Measurements from ENCODE around the gene DUOXA2.
"Not testable (repeated sequence)": the region's sequence is repeated elsewhere in the genome, so short reads cannot be mapped to it uniquely, and the experiment has no call there.

Gene DUOXA2

DNA sequence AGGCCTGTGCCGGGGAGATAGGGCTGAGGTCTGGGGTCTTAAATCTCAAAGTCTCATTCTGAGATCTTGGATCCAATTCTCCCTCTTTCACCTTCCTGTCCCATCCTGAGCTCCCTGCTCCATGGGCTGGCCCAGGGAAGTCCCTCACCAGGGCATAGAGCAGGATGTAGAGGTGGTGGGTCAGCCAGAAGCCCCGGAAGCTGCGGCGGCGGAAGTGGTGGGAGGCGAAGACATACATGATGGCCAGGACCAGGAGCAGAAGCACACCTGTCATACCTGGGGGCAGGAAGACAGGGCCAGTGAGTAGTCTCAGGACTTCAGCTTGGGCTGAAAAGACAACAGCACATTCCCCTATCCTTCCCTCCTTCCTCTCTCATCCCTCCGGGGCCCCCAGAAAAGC is 16.7 kb upstream of the DUOXA2 start:
- no peak for DNase-seq

GRCh38 chr15:45099549-45100165 is 14.5 kb upstream of the DUOXA2 start:
- no peak for DNase-seq

GRCh38 chr15:45100884-45101625 is 13.1 kb upstream of the DUOXA2 start:
- DNase-seq = no peak

- DNase-seq = no peak
These were observed 12.4 kb upstream of the DUOXA2 start for GRCh38 chr15:45101749-45102148.

DNA sequence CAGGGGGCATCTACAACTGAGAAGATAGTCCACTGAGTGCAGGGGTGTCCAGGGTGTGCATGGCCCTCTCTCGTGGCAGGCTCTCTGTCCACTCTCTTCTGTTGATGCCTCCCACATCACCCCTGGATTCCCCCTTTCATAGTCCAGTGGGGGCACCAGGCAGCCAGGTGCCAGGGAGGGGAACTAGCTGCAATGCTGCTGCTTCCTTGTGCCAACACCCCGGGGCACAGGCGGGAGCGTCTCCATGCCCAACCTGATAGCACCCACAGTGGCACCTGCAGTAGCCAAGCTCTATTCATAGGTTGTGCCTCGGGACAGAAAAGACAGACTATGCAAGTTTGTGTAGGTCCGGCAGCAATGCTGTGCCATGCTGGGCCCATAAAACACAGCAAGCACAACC is 11.9 kb upstream of the DUOXA2 start:
- no peak for DNase-seq

DNA sequence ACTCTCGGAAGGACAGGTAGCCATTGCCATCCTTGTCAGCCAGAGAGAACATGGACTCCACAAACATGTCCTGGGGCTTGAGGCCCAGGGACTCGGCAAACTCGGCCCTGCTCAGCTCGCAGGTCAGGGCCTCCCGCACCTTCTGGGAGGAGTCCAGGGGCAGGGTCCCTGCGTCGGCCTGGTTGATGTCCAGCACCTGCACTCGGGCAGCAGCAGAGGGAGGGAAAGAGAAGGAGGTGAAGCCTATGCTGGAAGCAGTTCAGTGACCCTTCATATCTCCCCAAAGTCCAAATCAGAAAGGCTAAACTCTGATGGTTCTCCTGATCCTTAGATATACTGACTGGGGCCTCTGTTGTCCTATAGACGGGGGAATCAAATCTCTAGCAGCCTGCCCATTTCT is 10.0 kb upstream of the DUOXA2 start:
- not testable (repeated sequence) for DNase-seq

DNA sequence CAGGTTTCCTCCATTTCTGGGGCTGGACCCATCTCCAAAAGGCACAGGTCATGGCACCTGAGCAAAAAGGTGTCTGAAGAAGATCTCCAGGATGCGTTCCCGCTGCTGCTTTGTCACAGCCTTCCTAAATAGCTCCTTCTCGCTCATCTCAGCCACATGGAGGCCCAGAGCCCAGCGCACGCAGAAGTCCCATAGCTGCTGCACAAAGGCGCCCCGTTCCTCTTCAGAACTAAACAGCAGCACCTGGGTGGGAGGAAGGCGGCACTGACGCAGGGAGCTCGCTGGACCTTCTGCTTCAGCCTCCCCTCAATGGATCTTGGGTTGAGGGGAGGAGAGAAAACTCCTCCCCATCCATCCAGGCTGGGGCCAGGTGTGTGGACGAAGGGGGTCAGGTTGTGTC is 8.5 kb upstream of the DUOXA2 start:
- no peak for DNase-seq

DNA sequence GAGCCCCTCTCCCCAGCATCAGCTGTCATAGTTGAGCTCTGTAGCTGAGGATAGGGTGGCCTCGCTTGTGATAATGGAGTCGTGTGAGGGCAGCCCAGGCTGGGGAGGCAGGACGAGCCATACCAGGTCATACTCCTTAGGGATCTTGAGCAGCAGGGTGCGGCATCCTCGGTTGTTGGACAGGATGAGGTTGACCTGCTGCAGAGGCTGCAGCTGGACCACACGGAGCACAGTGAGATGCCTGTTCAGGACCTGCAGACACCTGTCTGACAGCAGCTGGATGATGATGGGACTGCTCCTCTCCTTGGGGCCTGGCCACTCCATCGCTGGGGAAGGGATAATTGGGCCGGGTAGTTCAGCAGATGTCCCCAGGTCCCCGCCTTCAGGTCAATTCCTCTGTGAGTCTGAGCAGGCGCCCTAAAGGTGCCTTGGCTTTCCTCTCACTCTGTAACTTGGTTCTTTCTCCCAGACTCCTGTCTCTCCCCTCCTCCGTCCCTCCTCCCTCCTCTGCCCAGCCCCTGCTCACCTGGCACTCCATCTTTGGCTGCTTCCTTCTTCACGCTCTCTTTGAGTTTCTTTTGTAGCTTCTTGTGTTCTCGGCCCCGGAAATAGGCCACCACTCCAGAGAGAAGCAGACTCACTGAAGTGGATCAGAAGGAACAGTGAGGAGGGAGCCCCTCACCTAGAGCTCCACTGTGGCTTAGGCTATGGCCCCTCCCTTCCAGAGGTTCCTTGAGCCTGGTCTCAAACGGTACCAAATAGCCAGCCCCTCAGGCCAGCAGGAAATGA is 7.9 kb upstream of the DUOXA2 start:
- DNase-seq = no peak

- DNase-seq = no peak
These were observed 6.0 kb upstream of the DUOXA2 start for GRCh38 chr15:45107941-45108630.

DNA sequence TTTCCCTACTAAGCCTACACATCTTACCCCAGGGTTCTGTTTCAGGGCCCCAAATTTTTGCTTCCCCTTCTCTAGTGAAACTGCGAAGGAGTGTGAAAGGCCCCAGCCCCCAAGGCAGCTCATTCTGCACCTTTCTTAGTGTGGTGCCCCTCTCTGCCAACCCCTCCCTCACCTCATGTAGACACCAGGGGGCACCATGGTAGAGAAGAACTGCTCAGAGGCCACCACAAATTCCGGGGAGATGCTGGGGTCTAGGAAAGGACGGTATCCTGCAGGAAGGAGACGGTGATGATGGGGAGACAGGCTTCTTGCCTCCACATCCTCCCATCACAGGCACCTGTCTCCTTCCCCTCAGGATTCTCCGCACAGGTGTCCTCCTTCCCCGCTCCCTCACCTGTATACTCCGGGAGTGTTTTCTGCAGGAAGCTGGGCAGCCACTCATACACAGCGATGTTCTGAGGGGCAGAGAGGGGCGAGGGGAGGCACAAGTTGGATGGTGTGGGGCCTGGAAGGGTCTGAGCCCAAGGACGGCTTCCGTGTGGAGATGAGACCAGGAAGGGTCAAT is 3.8 kb upstream of the DUOXA2 start:
- no peak for DNase-seq

DNA sequence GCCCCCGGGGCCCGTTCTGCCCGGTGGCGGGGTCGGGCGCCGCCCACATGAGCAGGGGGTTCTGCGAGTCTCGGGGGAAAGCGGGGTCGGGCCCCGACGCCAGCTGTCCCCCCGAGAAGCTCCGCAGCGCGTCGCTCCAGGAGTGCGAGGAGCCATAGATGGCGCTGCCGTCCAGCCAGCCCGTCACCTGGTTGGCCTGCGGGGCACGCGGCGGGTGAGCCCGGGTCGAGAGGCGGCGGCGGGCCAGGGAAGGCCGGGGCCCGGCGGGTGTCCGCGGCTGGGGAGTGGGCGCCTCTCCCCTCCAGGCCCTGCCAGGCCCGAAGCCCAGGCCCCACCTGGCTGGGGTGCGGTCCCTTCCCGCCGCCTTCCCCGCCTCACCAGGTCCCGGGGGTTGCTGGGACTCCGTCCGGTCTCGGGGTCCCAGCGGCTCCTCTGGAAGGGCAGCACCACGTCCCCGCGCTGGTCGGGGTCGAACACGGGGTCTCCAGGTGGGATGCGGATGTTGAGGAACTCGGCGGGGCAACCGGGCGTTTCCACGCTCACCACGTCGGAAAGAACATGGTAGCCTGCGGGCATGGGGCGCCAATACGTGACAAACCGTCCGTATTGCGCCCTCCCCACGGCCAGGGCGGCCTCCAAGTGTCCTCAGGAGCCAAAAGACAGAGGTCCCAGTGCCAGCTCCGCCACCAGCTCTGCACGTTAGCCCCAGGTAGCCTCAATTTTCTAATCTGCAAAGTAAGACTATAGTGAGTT is 2.6 kb upstream of the DUOXA2 start:
- DNase-seq = no peak

DNA sequence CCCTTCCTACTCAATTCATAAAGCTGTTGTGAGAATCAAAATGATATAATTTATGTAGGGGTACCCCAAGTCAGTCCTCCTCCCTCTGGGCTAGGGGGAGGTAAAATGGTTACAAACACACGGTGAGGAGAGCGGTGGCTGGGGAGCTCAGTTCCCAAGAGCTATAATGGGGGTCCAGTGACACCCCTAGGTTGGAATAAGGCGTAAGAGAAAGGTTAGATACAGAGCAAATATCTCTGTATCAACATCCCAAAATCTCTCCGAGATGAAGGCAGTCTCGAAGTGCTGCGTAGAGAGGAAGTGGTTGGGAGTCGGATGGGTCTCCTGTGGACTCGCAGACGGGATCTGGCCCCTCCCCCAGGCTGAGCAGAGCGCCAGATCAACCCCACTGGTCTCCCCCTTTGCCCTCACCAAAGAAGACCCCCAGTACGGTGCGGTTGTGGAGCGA is 2.0 kb upstream of the DUOXA2 start:
- DNase-seq = no peak

- no peak for DNase-seq
These were observed 1.3 kb upstream of the DUOXA2 start for GRCh38 chr15:45112591-45113379.

DNA sequence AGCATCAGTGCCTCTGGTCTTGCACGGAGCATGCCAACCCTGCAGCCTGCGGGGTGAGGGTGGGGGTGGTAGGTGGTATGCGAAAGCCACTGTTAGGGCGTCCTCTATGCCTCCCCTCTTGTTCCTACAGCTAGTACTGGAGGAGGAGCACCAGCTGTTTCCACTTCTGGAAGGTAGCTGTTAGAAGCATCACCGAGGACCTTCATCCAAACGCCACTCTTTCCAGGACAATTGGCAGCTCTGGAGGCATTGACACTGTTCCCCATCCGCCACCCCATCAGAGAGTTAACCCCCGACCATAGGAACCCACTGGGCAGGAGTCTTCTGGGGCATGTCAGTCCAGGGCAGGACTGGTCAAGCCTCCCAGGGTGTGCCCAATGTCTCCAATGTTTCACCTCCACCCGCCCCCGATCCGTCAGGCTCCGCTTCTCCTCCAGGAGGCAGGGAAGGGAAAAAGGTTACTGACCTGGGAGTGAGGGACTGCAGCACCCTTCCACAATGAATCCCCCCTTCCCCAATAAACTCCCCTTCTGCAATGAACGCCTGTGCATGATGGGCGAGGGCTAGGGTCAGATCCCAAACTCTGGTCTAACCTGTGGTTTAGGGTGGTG is 641 bp upstream of the DUOXA2 start:
- no peak for DNase-seq

- DNase-seq = no peak
These were observed 592 bp downstream of the DUOXA2 start for GRCh38 chr15:45114751-45115085.

DNA sequence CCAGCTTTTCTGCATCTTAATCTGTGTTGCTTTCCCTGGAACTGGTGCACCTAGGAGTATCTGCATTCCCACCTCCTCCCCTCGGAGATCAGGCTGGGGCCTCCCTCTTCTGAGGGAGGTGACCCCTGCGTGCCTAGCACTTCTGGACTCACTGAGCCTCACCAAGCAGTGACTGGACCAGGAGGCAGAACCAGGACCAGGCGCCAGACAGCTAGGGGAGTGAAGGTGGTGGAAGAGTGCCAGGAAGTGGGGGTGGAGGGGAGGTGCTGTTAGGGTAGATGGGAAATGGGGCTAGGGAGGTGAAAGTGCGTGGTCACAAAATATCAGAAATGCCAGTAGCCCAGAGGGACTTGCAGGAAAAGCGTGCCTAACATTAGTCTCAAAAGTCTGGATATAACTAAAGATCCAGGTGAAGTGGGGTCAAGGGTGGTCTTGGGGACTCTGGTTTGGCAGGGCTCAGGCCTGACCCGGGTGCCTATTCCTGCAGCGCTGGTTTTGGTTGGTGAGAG is 1.2 kb downstream of the DUOXA2 start:
- no peak for DNase-seq

- no peak for DNase-seq
These were observed 1.9 kb downstream of the DUOXA2 start for GRCh38 chr15:45116006-45116481.

- no peak for DNase-seq
These were observed 2.6 kb downstream of the DUOXA2 start for GRCh38 chr15:45116482-45117307.

- no peak for DNase-seq
These were observed 3.4 kb downstream of the DUOXA2 start for GRCh38 chr15:45117308-45118130.
